H9 (cell line): ENCODE data around the gene THRB. TPM values are rescaled to one million over a fixed set of nuclear protein-coding genes. Genes with fewer than 3 reads are reported as not detected.

Experiments used
- DNase-seq: peaks from one replicate; pipeline ENCODE4 v3.0.0-alpha.2; 2017
- H2AFZ ChIP-seq: one replicate; pipeline ENCODE4 v1.6.1; 2013; ENCODE audit warnings: mild to moderate bottlenecking, low read length, control low read depth, moderate library complexity
- H2AK5ac ChIP-seq: 2 replicates; pipeline ENCODE4 v1.6.1; 2013; ENCODE audit warnings: low read length, control low read depth, mixed read lengths; ENCODE audit not compliant: insufficient read length
- H2BK120ac ChIP-seq: one replicate; pipeline ENCODE4 v1.6.1; 2013; ENCODE audit warnings: low read depth, mild to moderate bottlenecking, low read length, control low read depth, inconsistent platforms; ENCODE audit not compliant: poor library complexity, severe bottlenecking
- H2BK12ac ChIP-seq: 2 replicates; pipeline ENCODE4 v1.6.1; 2013; ENCODE audit warnings: low read length, control low read depth, mixed read lengths, low read depth; ENCODE audit not compliant: insufficient read length
- H2BK15ac ChIP-seq: 2 replicates; pipeline ENCODE4 v1.6.1; 2013; ENCODE audit warnings: low read depth, low read length, control low read depth
- H2BK20ac ChIP-seq: one replicate; pipeline ENCODE4 v1.6.1; 2013; ENCODE audit warnings: low read depth, mild to moderate bottlenecking, low read length, control low read depth, inconsistent platforms; ENCODE audit not compliant: poor library complexity, severe bottlenecking
- H2BK5ac ChIP-seq: 2 replicates; pipeline ENCODE4 v1.6.1; 2013; ENCODE audit warnings: low read length, control low read depth, mixed read lengths; ENCODE audit not compliant: insufficient read length
- H3K14ac ChIP-seq: 2 replicates; pipeline ENCODE4 v1.6.1; 2013; ENCODE audit warnings: low read length, control low read depth; ENCODE audit not compliant: insufficient read depth
- H3K18ac ChIP-seq: 2 replicates; pipeline ENCODE4 v1.6.1; 2013; ENCODE audit warnings: low read depth, mild to moderate bottlenecking, mixed read lengths, low read length, control low read depth; ENCODE audit not compliant: insufficient read length
- H3K23ac ChIP-seq: 2 replicates; pipeline ENCODE4 v1.6.1; 2013; ENCODE audit warnings: low read length, control low read depth, mixed read lengths, low read depth; ENCODE audit not compliant: insufficient read length
- H3K23me2 ChIP-seq: 2 replicates; pipeline ENCODE4 v1.6.1; 2013; ENCODE audit warnings: low read depth, mild to moderate bottlenecking, mixed read lengths, low read length, control low read depth; ENCODE audit not compliant: insufficient read length, poor library complexity, severe bottlenecking
- H3K27ac ChIP-seq: 2 replicates; pipeline ENCODE4 v1.5.1; 2013; ENCODE audit warnings: low read length, control low read depth, mixed read lengths, low read depth; ENCODE audit not compliant: insufficient read length
- H3K27me3 ChIP-seq: 2 replicates; pipeline ENCODE4 v1.6.1; 2013; ENCODE audit warnings: low read length, control low read depth, inconsistent platforms; ENCODE audit not compliant: insufficient read depth
- H3K4ac ChIP-seq: 2 replicates; pipeline ENCODE4 v1.6.1; 2013; ENCODE audit warnings: low read depth, mild to moderate bottlenecking, control low read depth, inconsistent platforms, low read length, moderate library complexity
- H3K4me1 ChIP-seq: 2 replicates; pipeline ENCODE4 v1.6.1; 2013; ENCODE audit warnings: low read length, control low read depth, inconsistent platforms; ENCODE audit not compliant: insufficient read depth
- H3K4me2 ChIP-seq: 2 replicates; pipeline ENCODE4 v1.6.1; 2013; ENCODE audit warnings: low read length, control low read depth, mixed read lengths; ENCODE audit not compliant: insufficient read length, insufficient read depth
- H3K56ac ChIP-seq: 2 replicates; pipeline ENCODE4 v1.6.1; 2013; ENCODE audit warnings: low read depth, mild to moderate bottlenecking, mixed read lengths, low read length, control low read depth; ENCODE audit not compliant: insufficient read length
- H3K79me1 ChIP-seq: 2 replicates; pipeline ENCODE4 v1.6.1; 2013; ENCODE audit warnings: low read depth, mild to moderate bottlenecking, moderate library complexity, low read length, control low read depth, inconsistent platforms; ENCODE audit not compliant: insufficient read depth, poor library complexity, severe bottlenecking
- H3K79me2 ChIP-seq: 2 replicates; pipeline ENCODE4 v1.6.1; 2013; ENCODE audit warnings: low read length, control low read depth, inconsistent platforms; ENCODE audit not compliant: insufficient read depth
- H3K9ac ChIP-seq: 2 replicates; pipeline ENCODE4 v1.6.1; 2013; ENCODE audit warnings: low read length, control low read depth, mixed read lengths; ENCODE audit not compliant: insufficient read length; ENCODE audit errors: extremely low read depth
- H3K9me3 ChIP-seq: one replicate; pipeline ENCODE4 v1.6.1; 2013; ENCODE audit warnings: low read depth, low read length, inconsistent platforms; ENCODE audit not compliant: control insufficient read depth
- H3T11ph ChIP-seq: one replicate; pipeline ENCODE4 v1.6.1; 2013; ENCODE audit warnings: mild to moderate bottlenecking, low read length, control low read depth, inconsistent platforms
- H4K20me1 ChIP-seq: one replicate; pipeline ENCODE4 v1.6.1; 2013; ENCODE audit not compliant: control insufficient read depth, insufficient read length, insufficient read depth
- H4K5ac ChIP-seq: 2 replicates; pipeline ENCODE4 v1.6.1; 2013; ENCODE audit warnings: low read depth, mild to moderate bottlenecking, mixed read lengths, low read length, control low read depth; ENCODE audit not compliant: insufficient read length
- H4K8ac ChIP-seq: replicated peaks from 2 replicates; pipeline ENCODE4 v1.6.1; 2013; ENCODE audit warnings: low read length, control low read depth, mixed read lengths, low read depth; ENCODE audit not compliant: insufficient read length
- H4K91ac ChIP-seq: 2 replicates; pipeline ENCODE4 v1.6.1; 2013; ENCODE audit warnings: low read depth, mild to moderate bottlenecking, moderate library complexity, mixed read lengths, low read length, control low read depth; ENCODE audit not compliant: insufficient read length
- H3K27ac Mint-ChIP-seq, 3 experiments: 2 replicates in 2 of 3; 3 replicates in 1 of 3; pipeline ENCODE4 v1.8.0; 2020 to 2021; ENCODE audit warnings: mixed read lengths in 3 of 3, mild to moderate bottlenecking in 1 of 3, moderate library complexity in 1 of 3
- H3K27me3 Mint-ChIP-seq: 2 replicates; pipeline ENCODE4 v1.8.0; 2021; ENCODE audit warnings: low read depth, mild to moderate bottlenecking, moderate library complexity, mixed read lengths
- H3K36me3 Mint-ChIP-seq, 3 experiments: 2 replicates in 2 of 3; 3 replicates in 1 of 3; pipeline ENCODE4 v1.8.0; 2020 to 2021; ENCODE audit warnings: low read depth in 3 of 3, mixed read lengths in 3 of 3; ENCODE audit not compliant: insufficient read depth in 1 of 3
- H3K4me1 Mint-ChIP-seq, 2 experiments: 2 replicates each; pipeline ENCODE4 v1.8.0; 2020; ENCODE audit warnings: mixed read lengths in 2 of 2
- H3K4me3 Mint-ChIP-seq, 2 experiments: 2 replicates in 1 of 2; 3 replicates in 1 of 2; pipeline ENCODE4 v1.8.0; 2020 to 2021; ENCODE audit warnings: mild to moderate bottlenecking in 2 of 2, mixed read lengths in 2 of 2, moderate library complexity in 1 of 2
- H3K9me3 Mint-ChIP-seq, 2 experiments: 2 replicates in 1 of 2; 3 replicates in 1 of 2; pipeline ENCODE4 v1.8.0; 2020; ENCODE audit warnings: mild to moderate bottlenecking in 2 of 2, mixed read lengths in 2 of 2, moderate library complexity in 1 of 2
- CTCF ChIP-seq: fragments of 200-600 bp; sonication (generic); conservative IDR thresholded peaks from 3 replicates; pipeline ENCODE4 v1.8.0; 2021; ENCODE audit warnings: antibody characterized with exemption, mild to moderate bottlenecking
- WGBS: extraction: QIAGEN DNeasy Blood & Tissue Kit; methylation state at CpG from one replicate; pipeline ENCODE4 v1.1.7; 2013; ENCODE audit warnings: missing lambda C conversion rate, low lambda C conversion rate, mixed read lengths; ENCODE audit not compliant: insufficient read length; ENCODE audit errors: extremely low coverage; 5-methylcytosine and 5-hydroxymethylcytosine counted together
- total RNA-seq: library from RNA; stranded (reverse); gene quantifications from 2 replicates; pipeline ENCODE4 v1.2.1, GENCODE V29; 2021

The THRB gene
- total RNA-seq, 1 experiment from 2014 or later: 8.6 TPM

- peaks cover 5 to 6% of the 10 kb centered on the region in 2 experiments; a peak in 2 of 5 replicates for H3K9me3 Mint-ChIP-seq
- H4K20me1 ChIP-seq: no peaks in the 10 kb centered on the region
- no peak overlapping the region for H2BK20ac ChIP-seq
- no peak overlapping the region for H3K9ac ChIP-seq
- H3K9me3 ChIP-seq: no peaks in the 10 kb centered on the region
- no peak overlapping the region for H3K27ac ChIP-seq
- H2BK120ac ChIP-seq: no peak overlapping the region
- no peak overlapping the region for H2AFZ ChIP-seq
- no peak overlapping the region for H4K91ac ChIP-seq
- no peak overlapping the region for H2AK5ac ChIP-seq
- no peak overlapping the region for H3T11ph ChIP-seq
- H3K4ac ChIP-seq: no peak overlapping the region
- no CpG with 5 or more reads among the region's 2 CpGs for WGBS
- no peak overlapping the region for H2BK5ac ChIP-seq
- H3K14ac ChIP-seq: no peak overlapping the region
- H3K4me3 Mint-ChIP-seq: no peak overlapping the region; a peak in 1 of 5 replicates
- no peaks in the 10 kb centered on the region for H3K79me1 ChIP-seq
- no peak overlapping the region for H3K23ac ChIP-seq
- H3K18ac ChIP-seq: no peak overlapping the region
- no peak overlapping the region; a peak in 1 of 7 replicates for H3K27ac Mint-ChIP-seq
- peaks cover 16% of the 10 kb centered on the region for H3K27me3 Mint-ChIP-seq
- no peak overlapping the region for H3K4me2 ChIP-seq
- no peaks in the 10 kb centered on the region for H3K4me1 ChIP-seq
- no peak overlapping the region for H2BK15ac ChIP-seq
- no peak for TF ChIP-seq CTCF
- no peak overlapping the region for H4K5ac ChIP-seq
- H3K79me2 ChIP-seq: no peaks in the 10 kb centered on the region
- H2BK12ac ChIP-seq: no peak overlapping the region
- no peak overlapping the region for H4K8ac ChIP-seq
- no peak overlapping the region for H3K56ac ChIP-seq
- H3K36me3 Mint-ChIP-seq: peaks cover 0 to 13% (median 0%) of the 10 kb centered on the region in 3 experiments; a peak in 2 of 7 replicates
- H3K4me1 Mint-ChIP-seq: peaks cover 14 to 15% of the 10 kb centered on the region in 2 experiments
- no peaks in the 10 kb centered on the region for H3K23me2 ChIP-seq
- H3K27me3 ChIP-seq: peaks cover 2% of the 10 kb centered on the region; the same call in 1 of the 2 replicates
- no peak for DNase-seq
These were observed 92.9 kb downstream of the THRB start for GRCh38 chr3:24401811-24402185.
